ENCODE data around the gene PEDS1.
"Not testable (repeated sequence)": the region's sequence is repeated elsewhere in the genome, so short reads cannot be mapped to it uniquely, and the experiment has no call there.

The PEDS1 gene

GRCh38 chr20:50165684-50166554, 12.4 kb upstream of the PEDS1 start:
- in situ Hi-C loops (cut with MboI; ENCODE audit: low sequenced_read_pairs) = no loop called here

GRCh38 chr20:50163570-50164317, 10.2 kb upstream of the PEDS1 start:
- in situ Hi-C loops (cut with MboI; ENCODE audit: low sequenced_read_pairs) = no loop called here

GRCh38 chr20:50161494-50161893, 8.0 kb upstream of the PEDS1 start:
- in situ Hi-C loops (cut with MboI; ENCODE audit: low sequenced_read_pairs) = not testable (repeated sequence)

- in situ Hi-C loops (cut with MboI; ENCODE audit: low sequenced_read_pairs) = no loop called here
Measured at GRCh38 chr20:50153153-50153499, 397 bp downstream of the PEDS1 start.

- in situ Hi-C loops (cut with MboI; ENCODE audit: low sequenced_read_pairs) = no loop called here
Measured at GRCh38 chr20:50152394-50153152, 950 bp downstream of the PEDS1 start.

- in situ Hi-C loops (cut with MboI; ENCODE audit: low sequenced_read_pairs) = no loop called here
Measured at GRCh38 chr20:50151034-50151743, 2.3 kb downstream of the PEDS1 start.

- in situ Hi-C loops (cut with MboI; ENCODE audit: low sequenced_read_pairs) = no loop called here
Measured at GRCh38 chr20:50149481-50150254, 3.9 kb downstream of the PEDS1 start.

- in situ Hi-C loops (cut with MboI; ENCODE audit: low sequenced_read_pairs) = no loop called here
Measured at GRCh38 chr20:50146732-50147662, 6.5 kb downstream of the PEDS1 start.

GRCh38 chr20:50146214-50146613, 7.3 kb downstream of the PEDS1 start:
- in situ Hi-C loops (cut with MboI; ENCODE audit: low sequenced_read_pairs) = no loop called here

- in situ Hi-C loops (cut with MboI; ENCODE audit: low sequenced_read_pairs) = no loop called here
Measured at GRCh38 chr20:50145566-50145965, 8.0 kb downstream of the PEDS1 start.

- in situ Hi-C loops (cut with MboI; ENCODE audit: low sequenced_read_pairs) = no loop called here
Measured at GRCh38 chr20:50144362-50144761, 9.2 kb downstream of the PEDS1 start.

- in situ Hi-C loops (cut with MboI; ENCODE audit: low sequenced_read_pairs) = no loop called here
Measured at GRCh38 chr20:50142812-50143211, 10.7 kb downstream of the PEDS1 start.

GRCh38 chr20:50141811-50142561, 11.5 kb downstream of the PEDS1 start:
- in situ Hi-C loops (cut with MboI; ENCODE audit: low sequenced_read_pairs) = no loop called here

GRCh38 chr20:50141018-50141675, 12.4 kb downstream of the PEDS1 start:
- in situ Hi-C loops (cut with MboI; ENCODE audit: low sequenced_read_pairs) = no loop called here

GRCh38 chr20:50140339-50140859, 13.1 kb downstream of the PEDS1 start:
- in situ Hi-C loops (cut with MboI; ENCODE audit: low sequenced_read_pairs) = no loop called here

- in situ Hi-C loops (cut with MboI; ENCODE audit: low sequenced_read_pairs) = no loop called here
Measured at GRCh38 chr20:50138479-50139393, 14.8 kb downstream of the PEDS1 start.

GRCh38 chr20:50138120-50138478, 15.4 kb downstream of the PEDS1 start:
- in situ Hi-C loops (cut with MboI; ENCODE audit: low sequenced_read_pairs) = no loop called here

Measured in hTERT RPE-1 (cell line).